Occipital lobe (tissue), 2 donors: ENCODE data around the gene CPNE6. TPM values are rescaled to one million over a fixed set of nuclear protein-coding genes. Genes with fewer than 3 reads are reported as not detected.
"Not testable (repeated sequence)": the region's sequence is repeated elsewhere in the genome, so short reads cannot be mapped to it uniquely, and the experiment has no call there.

Experiments
- DNase-seq: peaks from one replicate; lab custom pipeline; 2025; lab: John Stamatoyannopoulos, UW
- total RNA-seq: library from RNA; depleted of rRNA; stranded (reverse); fragments of >200 nt; gene quantifications from one replicate; pipeline ENCODE4 v1.2.3, GENCODE V29; 2014

CPNE6 gene
- total RNA-seq, 1 donor from 2014 or later: 10.8 TPM

DNA sequence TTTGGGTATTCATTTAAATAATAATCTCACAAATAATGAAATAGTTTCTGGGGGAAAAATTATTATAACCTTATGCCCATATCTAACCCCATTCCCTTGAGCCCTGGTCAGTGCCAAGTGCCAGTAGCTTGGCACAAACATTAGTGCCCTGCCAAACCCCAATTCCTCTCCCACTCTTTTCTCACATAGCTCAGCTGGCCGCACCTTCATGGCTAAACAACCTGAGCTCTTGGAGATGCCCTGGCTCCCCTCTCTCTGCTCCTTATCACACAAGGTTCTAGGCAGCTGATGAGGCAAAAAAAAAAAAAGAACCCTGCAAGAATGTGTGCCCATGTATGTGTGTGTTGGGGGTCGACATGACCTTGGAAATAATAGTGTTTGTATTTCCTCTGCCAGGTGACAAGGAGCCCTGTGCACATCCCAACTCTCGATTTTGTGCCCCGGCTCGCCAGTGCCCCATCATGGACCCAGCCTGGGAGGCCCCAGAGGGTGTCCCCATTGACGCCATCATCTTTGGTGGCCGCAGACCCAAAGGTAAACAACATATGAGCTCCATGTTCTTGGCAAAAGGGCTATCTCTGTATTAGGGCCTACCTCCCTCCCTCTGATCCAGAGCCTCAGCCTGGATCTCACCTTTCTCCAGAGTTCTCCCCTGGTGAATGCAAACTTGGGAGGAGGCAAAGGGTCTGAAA lies 31.1 kb downstream of the CPNE6 start:
- no peak for DNase-seq

DNA sequence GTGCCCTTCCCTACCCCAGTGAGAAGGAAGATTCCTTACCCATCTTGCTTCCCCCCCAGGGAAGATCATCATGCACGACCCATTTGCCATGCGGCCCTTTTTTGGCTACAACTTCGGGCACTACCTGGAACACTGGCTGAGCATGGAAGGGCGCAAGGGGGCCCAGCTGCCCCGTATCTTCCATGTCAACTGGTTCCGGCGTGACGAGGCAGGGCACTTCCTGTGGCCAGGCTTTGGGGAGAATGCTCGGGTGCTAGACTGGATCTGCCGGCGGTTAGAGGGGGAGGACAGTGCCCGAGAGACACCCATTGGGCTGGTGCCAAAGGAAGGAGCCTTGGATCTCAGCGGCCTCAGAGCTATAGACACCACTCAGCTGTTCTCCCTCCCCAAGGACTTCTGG lies 32.1 kb downstream of the CPNE6 start:
- DNase-seq: no peak

DNA sequence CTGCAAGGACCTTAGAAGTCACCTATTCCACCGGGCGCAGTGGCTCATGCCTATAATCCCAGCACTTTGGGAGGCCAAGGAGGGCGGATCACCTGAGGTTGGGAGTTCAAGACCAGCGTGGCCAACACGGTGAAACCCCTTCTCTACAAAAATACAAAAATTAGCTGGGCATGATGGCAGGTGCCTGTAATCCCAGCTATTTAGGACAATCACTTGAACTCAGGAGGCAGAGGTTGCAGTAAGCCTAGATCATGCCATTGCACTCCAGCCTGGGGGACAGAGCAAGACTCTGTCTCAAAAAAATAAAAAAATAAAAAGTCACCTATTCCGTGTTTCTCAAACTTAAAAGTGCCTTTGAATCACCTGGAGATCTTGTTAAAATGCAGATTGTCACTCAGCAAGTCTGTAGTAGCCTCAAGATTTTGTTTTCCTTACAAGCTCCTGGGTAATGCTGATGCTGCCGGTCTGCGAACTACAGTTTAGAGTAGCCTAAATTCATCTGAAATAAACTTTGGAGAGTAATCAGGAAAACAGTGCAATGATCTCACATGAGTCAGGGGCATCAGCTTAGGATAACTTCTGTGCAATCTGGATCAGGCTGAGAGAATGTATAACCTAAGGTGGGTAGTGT lies 34.4 kb downstream of the CPNE6 start:
- DNase-seq: not testable (repeated sequence)

DNA sequence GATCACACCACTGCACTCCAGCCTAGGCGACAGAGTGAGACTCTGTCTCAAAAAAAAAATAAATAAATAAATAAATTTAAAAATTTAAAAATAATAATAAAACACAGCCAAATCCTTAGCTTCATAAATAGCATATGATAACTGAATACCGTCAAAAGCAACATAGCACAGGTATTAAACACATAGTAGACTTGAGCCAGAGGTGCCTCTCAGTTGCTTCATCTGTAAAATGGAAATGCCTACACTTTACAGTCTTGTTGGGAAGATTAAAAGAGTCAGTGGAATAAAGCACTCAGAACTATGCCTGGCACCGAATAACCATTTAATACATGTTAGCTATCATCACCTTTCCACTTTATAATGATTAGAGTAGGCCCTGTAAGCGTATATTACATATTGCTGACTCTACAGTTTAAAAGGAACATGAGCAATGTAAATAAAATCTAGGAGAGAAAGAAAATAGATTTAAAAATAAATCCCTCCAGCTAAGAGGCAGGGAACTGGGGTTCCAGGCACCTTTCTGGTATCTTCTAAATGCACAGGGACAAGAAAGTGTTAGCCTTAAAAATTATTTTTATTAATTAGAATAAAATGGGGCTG lies 35.4 kb downstream of the CPNE6 start:
- no peak for DNase-seq

DNA sequence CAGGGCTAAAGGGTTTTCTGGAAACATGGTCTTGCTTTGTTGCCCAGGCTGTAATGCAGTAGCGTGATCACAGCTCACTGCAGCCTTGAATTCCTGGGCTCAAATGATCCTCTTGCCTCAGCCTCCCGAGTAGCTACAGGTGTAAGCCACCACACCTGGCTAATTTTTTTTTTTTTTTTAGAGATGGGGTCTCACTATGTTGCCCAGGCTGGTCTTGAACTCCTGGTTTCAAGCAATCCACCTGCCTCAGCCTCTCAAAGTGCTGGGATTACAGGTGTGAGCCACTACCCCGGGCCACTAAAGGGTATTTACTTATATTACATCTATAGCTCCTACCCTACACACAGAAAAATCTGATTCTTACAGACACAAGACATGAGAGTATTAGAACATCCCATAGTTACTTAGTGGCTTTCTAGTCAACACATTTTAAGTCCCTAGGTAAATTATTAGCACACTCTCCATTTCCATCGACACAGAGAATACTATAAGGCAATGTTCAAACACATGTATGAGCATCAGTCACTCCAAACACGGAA lies 37.0 kb downstream of the CPNE6 start:
- DNase-seq: no peak

DNA sequence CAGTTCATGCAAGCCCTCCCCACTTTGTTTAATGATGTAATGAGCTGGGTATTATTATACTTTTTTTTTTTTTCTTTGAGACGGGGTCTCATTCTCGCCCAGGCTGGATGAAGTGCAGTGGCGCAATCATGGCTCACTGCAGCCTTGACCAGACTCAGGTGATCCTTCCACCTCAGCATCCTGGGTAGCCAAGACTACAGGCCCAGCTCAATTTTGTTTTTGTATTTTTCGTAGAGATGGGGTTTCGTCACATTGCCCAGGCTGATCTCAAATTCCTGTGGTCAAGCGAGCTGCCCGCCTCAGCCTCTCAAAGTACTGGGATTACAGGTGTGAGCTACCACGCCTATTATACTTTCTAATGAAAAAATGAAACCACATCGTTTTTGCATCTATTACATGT lies 38.7 kb downstream of the CPNE6 start:
- DNase-seq: no peak

DNA sequence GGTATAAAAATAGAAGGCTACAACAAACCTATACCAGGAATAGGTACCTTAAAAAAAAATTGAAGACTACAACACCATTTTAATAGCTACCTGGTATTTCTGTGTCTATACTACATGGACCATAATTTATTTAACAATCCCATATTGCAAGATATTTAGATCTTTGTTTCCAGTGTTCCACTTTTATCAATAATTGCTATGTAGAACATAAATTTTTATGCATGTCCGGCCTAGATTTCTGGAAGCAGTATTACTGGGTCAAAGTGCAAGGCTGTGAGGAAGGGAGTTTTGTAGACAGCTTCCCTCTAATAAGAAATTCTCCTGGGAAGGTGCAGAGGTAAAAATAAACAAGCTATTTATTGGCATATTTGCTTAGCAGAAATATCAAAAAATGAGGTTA lies 39.2 kb downstream of the CPNE6 start:
- no peak for DNase-seq

DNA sequence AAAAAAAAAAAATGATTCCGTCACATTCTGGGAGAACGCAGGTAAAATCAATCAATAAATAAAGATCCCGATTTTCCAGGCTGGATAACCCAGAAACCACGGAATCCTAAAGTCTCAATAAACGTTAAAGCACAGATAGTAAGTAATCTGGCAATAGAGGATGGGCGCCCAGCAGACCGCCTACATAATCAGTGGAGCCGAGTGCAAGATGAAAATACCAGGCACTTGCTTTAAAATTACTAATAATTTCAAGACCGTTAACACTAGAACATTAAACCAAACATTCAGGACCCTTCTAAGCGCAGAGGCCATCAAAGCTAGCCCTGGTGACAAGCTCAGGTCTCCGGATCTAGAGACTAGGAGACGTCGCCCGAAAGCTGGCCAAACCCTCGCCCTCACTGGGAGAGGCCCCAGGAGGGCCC lies 42.0 kb downstream of the CPNE6 start:
- DNase-seq: no peak

DNA sequence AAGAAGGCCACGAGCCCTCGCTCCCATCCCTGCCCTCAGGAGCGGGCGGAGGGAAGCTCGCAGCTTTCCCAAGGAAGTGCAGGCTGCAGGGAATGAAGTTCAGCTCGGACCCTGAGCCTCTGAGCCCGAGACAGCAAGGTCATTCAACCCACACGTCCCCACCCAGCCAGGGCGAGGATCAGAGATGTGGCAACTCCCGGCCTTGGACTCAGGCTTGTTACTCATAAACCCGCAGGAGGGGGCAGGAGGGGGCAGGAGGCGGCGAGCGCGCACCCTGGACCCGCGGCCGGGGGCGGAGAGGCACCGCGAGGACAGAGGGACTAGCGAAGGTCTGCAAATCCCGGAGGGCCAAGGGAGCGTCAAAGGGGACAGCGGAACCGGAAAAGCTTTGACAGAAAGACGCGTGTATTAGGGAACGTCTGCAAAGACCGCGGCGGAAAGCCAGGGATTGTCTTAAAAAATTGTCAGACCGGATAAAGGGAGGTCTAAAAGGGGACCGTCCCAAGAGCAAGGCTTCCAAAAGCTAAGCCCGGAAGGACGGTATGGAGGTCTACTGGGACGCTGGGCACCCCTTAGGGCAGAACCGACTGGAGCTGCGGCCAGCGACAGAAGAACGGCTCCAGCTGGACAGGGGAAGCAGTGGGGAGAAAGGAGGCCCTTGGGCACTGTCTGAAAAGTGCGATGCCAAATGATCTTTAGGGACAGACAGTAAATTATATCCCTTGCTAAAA lies 42.6 kb downstream of the CPNE6 start:
- peak; percentile 85 for DNase-seq

DNA sequence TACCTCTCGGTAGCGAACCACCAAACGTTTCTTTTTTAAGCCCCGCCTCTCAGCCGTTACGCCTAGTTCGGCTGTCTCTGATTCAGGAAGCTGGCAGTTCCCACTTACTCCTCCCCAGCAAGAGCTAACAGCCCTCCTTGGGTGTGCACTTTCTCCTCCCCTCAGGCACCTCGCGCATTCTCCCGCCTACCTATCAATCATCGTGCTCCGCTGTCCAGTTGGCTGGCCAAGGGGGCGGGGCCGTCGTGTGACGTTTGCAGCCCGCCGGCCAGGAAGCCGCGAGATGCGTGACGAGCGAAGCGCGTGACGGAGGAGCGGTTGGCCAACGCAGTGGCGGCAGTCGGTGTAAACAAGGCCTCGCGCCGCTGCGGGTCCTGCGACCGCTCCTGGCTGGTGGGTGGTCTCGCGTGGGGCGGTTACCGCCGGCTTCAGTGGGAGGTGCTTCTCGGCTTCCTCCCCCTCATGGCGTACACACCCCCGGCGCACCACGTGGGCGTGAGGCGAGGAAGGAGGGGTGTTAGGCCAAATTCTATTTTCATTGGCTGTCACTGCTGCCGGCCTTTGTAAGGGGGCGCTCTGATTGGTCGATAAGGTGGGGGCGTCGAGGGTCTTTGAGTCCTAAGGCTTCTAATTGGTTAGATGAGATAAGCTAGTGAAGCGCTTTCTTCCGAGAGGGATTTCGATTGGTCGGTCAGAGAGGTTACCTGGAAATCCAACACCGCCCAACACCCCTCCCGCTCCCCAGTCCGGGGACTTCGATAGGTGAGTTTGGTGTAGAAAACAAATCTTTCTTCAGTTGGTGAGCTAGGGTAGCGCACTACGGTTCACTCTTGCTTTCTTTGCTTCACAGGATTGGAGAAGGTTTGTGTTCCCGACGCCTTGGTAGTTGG lies 43.4 kb downstream of the CPNE6 start, which contains the start of the genes DCAF11 and NRL:
DCAF11 (plus strand) TSS at position 246 of the 890 bp plus-strand sequence. CDS start 818 bp downstream, outside the sequence.
NRL (minus strand) TSS at position 418 of the 890 bp plus-strand sequence. CDS start 32,101 bp downstream, outside the sequence.
- peak; percentile 98 for DNase-seq

DNA sequence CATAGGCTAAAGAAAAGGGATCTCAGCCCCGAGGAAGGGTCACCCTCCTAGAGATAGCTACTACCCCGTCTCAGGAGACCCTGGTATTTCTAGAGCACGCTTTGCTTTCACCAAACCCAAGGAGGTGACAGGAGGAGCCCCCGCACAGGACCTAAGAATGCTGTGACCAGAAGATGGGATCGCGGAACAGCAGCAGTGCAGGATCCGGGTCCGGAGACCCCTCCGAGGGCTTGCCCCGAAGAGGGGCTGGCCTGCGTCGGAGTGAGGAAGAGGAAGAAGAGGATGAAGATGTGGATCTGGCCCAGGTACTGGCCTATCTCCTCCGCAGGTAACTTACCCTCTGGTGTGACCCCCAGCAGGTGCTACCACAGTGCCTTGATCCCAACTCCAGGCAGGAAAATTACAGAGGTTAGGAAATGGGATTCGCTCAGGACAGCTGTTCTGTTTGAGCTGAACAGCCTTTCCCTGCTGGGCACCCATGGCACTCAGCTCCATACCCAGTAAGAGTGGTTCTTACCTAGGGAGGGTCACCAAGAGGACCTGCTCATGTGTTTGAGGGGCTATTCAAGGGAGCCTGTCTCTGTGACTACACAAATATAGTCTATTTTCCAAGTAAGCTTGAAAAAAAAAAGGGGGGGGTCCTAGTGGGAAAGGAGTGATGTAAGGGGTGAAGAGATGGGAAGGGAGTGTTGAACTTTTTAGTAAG lies 44.2 kb downstream of the CPNE6 start:
- DNase-seq: no peak

DNA sequence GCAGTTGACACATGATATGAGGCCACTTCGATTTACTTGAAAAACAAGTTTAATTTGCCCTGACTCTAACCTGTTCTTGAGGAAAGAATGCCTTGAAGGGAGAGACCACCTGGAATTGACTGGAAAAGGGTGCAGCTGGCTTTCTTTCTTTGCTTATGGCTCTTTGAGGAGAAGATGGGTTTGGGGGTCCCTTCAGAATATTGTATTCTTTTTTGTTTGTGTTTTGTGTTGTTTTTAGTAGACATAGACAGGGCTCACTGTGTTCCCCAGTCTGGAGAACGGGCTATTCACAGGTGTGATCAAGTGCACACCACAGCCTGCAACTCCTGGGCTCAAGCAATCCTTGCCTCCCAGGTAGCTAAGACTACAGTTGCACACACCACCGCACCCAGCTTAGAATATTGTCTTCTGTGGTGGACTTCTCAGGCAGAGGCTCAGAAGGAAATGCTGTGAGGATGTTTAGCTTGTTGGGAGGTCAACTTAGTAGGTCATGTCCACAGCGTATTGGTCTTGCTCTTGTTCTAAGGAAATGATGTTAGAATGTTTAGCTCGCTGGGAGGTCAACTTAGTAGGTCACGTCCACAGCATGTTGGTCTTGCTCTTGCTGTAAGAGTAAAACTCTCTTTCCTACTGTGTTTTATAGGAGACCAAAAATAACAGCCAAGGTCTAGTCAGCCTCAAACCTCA lies 44.9 kb downstream of the CPNE6 start:
- DNase-seq: no peak

DNA sequence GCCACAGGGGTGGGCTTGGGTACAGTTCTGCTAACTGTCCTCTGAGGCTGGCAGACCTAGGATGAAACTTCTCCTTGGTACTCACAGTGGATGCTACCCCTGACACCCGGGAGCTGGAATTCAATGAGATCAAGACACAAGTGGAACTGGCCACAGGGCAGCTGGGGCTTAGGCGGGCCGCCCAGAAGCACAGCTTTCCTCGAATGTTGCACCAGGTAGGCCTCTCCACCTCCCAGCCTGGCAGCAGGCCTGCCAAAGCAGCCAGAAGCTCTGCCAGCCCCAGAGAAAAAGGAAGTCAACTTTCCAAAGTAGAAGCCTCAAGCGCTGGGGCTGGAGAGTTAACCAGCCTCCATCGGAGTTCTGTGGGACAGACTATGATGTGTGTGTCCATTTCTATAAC lies 45.8 kb downstream of the CPNE6 start:
- no peak for DNase-seq

DNA sequence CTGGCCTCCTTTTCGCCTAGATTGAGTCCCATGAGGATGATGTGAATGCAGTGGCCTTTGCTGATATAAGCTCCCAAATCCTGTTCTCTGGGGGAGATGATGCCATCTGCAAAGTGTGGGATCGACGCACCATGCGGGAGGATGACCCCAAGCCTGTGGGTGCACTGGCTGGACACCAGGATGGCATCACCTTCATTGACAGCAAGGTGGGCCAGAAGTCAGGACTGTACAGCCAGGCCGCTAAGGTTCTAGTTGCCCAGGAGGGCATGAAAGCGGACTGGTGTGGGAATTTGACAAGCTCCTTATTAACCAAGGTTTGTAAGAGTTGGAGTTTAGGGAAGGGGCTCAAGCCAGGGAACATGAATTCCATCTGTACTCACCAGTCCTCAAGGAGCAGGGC lies 48.3 kb downstream of the CPNE6 start:
- DNase-seq: no peak

DNA sequence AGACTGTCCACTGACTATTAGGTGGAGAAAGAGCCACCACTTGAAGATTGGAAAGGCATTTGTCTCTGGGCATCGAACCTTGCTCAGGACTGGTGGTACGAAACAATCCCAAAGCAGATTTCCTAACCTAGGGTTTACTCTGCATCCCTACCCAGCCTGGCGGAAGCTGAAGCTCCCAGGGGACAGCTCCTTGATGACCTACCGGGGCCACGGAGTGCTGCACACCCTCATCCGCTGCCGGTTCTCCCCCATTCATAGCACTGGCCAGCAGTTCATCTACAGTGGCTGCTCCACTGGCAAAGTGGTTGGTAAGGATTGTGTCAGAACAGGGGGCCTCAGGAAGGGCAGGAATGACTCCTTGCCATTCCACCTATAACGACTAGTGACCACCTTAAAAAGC lies 49.8 kb downstream of the CPNE6 start:
- DNase-seq: no peak

DNA sequence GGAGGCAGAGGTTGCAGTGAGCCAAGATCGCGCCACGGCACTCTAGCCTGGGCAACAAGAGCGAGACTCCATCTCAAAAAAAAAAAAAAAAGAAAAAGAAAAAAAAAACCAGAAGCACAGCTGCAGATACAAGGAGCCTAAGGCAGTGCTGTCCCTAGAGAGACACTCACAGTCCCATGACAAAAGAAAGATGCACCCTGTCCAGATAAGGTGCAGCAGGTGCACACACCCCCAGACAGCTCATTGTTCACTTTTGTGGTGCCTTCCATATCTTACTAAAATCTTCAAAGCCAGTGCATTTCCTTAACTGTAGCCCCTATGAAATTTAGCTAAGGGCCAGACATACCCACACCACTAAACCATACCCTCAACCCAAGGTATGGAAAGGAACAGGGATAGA lies 51.1 kb downstream of the CPNE6 start:
- no peak for DNase-seq

DNA sequence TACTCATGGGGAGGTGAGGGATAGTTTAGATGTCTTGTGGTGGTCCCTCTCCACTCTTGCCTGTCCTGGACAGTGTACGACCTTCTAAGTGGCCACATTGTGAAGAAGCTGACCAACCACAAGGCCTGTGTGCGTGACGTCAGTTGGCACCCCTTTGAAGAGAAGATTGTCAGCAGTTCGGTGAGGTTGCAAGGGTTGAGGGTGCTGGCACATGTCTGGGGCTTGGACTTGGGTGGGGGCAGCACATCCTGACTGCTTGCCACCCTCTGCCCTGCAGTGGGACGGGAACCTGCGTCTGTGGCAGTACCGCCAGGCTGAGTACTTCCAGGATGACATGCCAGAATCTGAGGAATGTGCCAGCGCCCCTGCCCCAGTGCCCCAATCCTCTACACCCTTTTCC lies 51.5 kb downstream of the CPNE6 start:
- no peak for DNase-seq

DNA sequence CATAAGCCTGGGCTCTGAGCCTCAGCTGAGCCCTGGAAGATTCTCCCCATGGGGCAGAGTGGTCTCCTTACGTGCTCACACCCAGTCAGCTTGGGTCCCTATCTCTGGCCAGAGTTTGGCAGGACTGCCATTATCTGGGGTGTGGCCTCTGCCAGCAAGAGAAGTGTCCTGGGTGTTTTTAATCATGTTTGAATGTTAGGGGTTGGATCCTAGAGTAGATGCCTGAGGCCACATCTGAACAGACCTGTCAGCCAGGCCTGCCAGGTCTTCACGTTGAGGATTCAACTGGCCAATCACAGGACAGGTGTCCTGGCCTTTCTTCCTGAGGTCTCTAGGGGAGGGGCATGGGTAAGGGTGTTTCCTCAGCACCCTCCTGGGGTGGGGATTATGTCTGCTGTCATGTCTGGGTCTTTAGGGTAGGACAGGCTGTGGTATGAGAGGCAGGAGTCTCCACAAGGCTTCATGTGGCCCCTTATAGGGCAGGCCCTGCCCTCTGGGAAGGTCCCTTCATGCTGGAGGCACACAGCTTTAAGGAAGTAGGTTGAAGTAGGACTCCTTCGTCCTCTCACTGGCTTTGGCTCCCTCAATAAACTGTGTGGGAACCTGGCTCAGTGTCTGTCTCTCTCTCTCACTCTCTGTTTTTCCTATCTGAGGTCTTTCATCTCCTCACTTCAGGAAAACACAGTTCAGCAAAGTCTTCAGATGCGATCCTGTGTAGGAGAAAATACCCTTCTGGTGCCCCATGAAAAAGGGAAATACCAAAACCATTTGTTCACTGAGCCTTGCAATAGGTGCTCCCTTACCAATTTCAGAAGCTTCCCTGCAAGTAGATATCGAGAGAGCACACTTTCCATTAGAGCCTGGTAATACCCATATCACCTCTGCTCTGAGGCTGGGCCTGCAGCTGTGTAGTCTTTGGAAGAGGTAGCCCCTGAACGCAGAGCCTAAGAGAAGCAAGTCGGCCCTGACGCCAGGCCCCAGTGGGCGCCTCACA lies 52.4 kb downstream of the CPNE6 start:
- DNase-seq: no peak
